ENCODE data around the gene COG1. TPM values are rescaled to one million over a fixed set of nuclear protein-coding genes. Genes with fewer than 3 reads are reported as not detected.
"Not testable (repeated sequence)": the region's sequence is repeated elsewhere in the genome, so short reads cannot be mapped to it uniquely, and the experiment has no call there.

Gene COG1
- total RNA-seq = 10 to 100 TPM; 32.1 to 34.1 TPM

DNA sequence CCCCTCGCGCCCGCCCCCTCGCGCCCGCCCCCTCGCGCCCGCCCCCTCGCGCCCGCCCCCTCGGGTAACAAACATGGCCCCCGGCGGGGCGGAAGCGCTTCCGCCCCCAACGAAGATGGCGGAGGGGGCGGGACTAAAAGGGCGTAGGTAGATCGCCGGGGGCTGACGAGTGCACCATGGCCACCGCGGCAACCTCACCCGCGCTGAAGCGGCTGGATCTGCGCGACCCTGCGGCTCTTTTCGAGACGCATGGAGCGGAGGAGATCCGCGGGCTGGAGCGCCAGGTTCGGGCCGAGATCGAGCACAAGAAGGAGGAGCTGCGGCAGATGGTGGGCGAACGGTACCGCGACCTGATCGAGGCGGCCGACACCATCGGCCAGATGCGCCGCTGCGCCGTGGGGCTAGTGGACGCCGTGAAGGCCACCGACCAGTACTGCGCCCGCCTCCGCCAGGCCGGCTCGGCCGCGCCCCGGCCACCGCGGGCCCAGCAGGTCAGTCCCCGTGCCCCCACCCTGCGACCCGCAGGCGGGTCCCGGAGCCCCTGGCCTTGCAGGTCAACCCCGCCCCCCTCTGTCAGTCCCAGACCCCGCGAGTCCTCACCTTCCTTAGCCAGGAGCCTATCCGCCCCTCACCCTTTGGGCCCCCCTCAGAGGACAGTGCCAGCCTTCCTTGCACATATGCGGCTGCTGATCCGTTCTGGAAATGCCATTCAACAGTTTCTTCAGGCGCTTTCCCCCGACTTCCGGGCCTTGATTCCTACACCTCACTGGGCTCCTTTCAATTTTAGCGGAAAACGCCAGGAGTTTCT, at the start of gene COG1:
COG1 (plus strand) TSS at position 162 of the 808 bp plus-strand sequence; CDS start at position 177, 15 bp downstream.
- DNase-seq (ENCODE audit: low spot score) = peak; percentile 38
- H3K27ac ChIP-seq = peak within 1 kb of the TSS; percentile 65 to 82
- no peaks in the 10 kb centered on the region for H3K9me3 ChIP-seq
- peak; percentile 72 for ATAC-seq (ENCODE audit: insufficient number of reproducible peaks, low FRiP score, low read depth)
- H3K4me3 ChIP-seq = peak within 1 kb of the TSS; percentile 98
- H3K27me3 ChIP-seq (replicated peaks; ENCODE audit: insufficient read depth) = no peaks in the 10 kb centered on the region
- peaks cover 16% of the 10 kb centered on the region for H3K36me3 ChIP-seq
- TF ChIP-seq, protein P1, sequence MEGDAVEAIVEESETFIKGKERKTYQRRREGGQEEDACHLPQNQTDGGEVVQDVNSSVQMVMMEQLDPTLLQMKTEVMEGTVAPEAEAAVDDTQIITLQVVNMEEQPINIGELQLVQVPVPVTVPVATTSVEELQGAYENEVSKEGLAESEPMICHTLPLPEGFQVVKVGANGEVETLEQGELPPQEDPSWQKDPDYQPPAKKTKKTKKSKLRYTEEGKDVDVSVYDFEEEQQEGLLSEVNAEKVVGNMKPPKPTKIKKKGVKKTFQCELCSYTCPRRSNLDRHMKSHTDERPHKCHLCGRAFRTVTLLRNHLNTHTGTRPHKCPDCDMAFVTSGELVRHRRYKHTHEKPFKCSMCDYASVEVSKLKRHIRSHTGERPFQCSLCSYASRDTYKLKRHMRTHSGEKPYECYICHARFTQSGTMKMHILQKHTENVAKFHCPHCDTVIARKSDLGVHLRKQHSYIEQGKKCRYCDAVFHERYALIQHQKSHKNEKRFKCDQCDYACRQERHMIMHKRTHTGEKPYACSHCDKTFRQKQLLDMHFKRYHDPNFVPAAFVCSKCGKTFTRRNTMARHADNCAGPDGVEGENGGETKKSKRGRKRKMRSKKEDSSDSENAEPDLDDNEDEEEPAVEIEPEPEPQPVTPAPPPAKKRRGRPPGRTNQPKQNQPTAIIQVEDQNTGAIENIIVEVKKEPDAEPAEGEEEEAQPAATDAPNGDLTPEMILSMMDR (IDR thresholded peaks at IDR 0.05) = no peak
- H3K4me1 ChIP-seq (ENCODE audit: control insufficient read depth in 1 of 2, low read depth in 2 of 2) = peaks cover 11 to 19% of the 10 kb centered on the region in 2 donors

DNA sequence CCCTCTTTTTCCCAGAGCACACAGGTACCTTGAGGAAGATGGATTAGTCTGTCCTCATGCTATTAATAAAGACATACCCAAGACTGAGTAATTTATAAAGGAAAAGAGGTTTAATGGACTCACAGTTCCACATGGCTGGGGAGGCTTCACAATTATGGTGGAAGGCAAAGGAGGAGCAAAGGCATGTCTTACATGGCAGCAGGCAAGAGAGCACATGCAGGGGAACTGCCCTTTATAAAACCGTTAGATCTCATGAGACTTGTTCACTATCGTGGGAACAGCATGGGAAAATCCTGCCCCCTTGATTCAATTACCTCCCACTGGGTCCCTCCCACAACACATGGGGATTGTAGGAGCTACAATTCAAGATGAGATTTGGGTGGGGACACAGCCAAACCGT, 48.6 kb upstream of the COG1 start:
- not testable (repeated sequence) for H3K27me3 ChIP-seq (replicated peaks; ENCODE audit: insufficient read depth); H3K4me3 ChIP-seq; H3K9me3 ChIP-seq; DNase-seq (ENCODE audit: low spot score); H3K36me3 ChIP-seq; ATAC-seq (ENCODE audit: insufficient number of reproducible peaks, low FRiP score, low read depth); H3K4me1 ChIP-seq (ENCODE audit: control insufficient read depth in 1 of 2, low read depth in 2 of 2); H3K27ac ChIP-seq

GRCh38 chr17:73145641-73146040, 47.2 kb upstream of the COG1 start:
- Histone ChIP-seq H3K27ac (no peak overlapping the region), H3K4me3 (no peak overlapping the region), H3K27me3 (replicated peaks; ENCODE audit: insufficient read depth) (no peaks in the 10 kb centered on the region), H3K4me1 (ENCODE audit: control insufficient read depth in 1 of 2, low read depth in 2 of 2) (no peaks in the 10 kb centered on the region), H3K36me3 (no peaks in the 10 kb centered on the region), H3K9me3 (no peaks in the 10 kb centered on the region)
- TF ChIP-seq, protein P1 (IDR thresholded peaks at IDR 0.05) = no peak
- no peak for DNase-seq (ENCODE audit: low spot score)
- ATAC-seq (ENCODE audit: insufficient number of reproducible peaks, low FRiP score, low read depth) = no peak

DNA sequence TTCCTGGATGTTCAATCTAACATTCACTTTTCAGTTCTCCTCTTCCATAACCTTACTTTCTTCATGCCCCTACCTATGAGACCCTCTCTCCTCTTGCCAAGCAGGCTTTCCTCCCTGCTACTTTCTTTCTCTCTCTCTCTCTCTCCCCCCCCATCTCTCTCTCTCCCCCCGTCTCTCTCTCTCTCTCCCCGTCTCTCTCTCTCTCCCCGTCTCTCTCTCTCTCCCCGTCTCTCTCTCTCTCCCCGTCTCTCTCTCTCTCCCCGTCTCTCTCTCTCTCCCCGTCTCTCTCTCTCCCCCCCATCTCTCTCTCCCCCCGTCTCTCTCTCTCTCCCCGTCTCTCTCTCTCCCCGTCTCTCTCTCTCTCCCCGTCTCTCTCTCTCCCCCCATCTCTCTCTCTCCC, 45.1 kb upstream of the COG1 start:
- H3K9me3 ChIP-seq; DNase-seq (ENCODE audit: low spot score); H3K27me3 ChIP-seq (replicated peaks; ENCODE audit: insufficient read depth); H3K4me1 ChIP-seq (ENCODE audit: control insufficient read depth in 1 of 2, low read depth in 2 of 2); H3K27ac ChIP-seq; H3K36me3 ChIP-seq; H3K4me3 ChIP-seq; ATAC-seq (ENCODE audit: insufficient number of reproducible peaks, low FRiP score, low read depth): not testable (repeated sequence)

GRCh38 chr17:73148540-73149334, 44.1 kb upstream of the COG1 start:
- H3K27me3 ChIP-seq (replicated peaks; ENCODE audit: insufficient read depth) = no peaks in the 10 kb centered on the region
- H3K4me3 ChIP-seq = no peak overlapping the region
- no peak overlapping the region for H3K27ac ChIP-seq
- H3K9me3 ChIP-seq = no peaks in the 10 kb centered on the region
- TF ChIP-seq, protein P1 (IDR thresholded peaks at IDR 0.05) = no peak
- no peak for DNase-seq (ENCODE audit: low spot score)
- no peak for ATAC-seq (ENCODE audit: insufficient number of reproducible peaks, low FRiP score, low read depth)
- H3K36me3 ChIP-seq = no peaks in the 10 kb centered on the region
- H3K4me1 ChIP-seq (ENCODE audit: control insufficient read depth in 1 of 2, low read depth in 2 of 2) = no peaks in the 10 kb centered on the region

DNA sequence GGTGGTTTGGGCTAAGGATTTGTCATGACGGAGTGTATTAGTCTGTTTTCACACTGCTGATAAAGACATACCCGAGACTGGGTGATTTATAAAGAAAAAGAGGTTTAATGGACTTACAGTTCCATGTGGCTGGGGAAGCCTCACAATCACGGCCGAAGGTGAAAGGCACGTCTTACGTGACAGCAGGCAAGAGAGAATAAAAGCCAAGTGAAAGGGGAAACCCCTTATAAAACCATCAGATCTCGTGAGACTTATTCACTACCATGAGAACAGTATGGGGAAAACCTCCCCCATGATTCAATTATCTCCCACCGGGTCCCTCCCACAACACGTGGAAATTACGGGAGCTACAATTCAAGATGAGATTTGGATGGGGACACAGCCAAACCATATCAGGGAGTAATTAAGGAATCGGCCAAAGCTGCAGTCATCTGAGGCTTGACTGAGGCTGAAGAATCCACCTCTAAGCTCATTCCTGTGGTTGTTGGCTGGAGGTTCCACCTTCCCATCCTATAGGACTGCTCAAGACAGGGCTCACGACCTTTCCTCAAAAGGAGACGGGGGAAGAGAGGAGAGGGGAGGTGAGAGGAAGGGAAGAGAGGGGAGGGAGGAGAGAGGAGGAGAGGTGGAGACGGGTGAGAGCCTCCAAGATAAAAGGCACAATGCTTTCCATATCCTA, 42.1 kb upstream of the COG1 start:
- not testable (repeated sequence) for H3K36me3 ChIP-seq; DNase-seq (ENCODE audit: low spot score); ATAC-seq (ENCODE audit: insufficient number of reproducible peaks, low FRiP score, low read depth); H3K9me3 ChIP-seq; H3K27ac ChIP-seq; H3K27me3 ChIP-seq (replicated peaks; ENCODE audit: insufficient read depth); H3K4me1 ChIP-seq (ENCODE audit: control insufficient read depth in 1 of 2, low read depth in 2 of 2); H3K4me3 ChIP-seq
